HepG2 (cell line): ENCODE measurements around the gene CDC37L1. TPM values are rescaled to one million over a fixed set of nuclear protein-coding genes. Genes with fewer than 3 reads are reported as not detected.
A peak's percentile ranks its signal among the peaks of the same experiment; 100 is the strongest.

ENCODE experiments used
- GMEB1 ChIP-seq: sonication (generic); formaldehyde crosslinking; IDR thresholded peaks from 2 replicates; pipeline ENCODE4 v1.5.1; 2020; ENCODE audit warnings: missing genetic modification reagents, mild to moderate bottlenecking, borderline replicate concordance
- IKZF1 ChIP-seq: fragments of 450-650 bp; IDR thresholded peaks from 2 replicates; pipeline ENCODE4 v1.7.1; 2016
- SOX5 ChIP-seq: IDR thresholded peaks from 2 replicates; pipeline ENCODE4 v1.6.1; 2016; ENCODE audit warnings: borderline replicate concordance
- XRCC5 ChIP-seq: fragments of 200-400 bp; formaldehyde crosslinking; optimal IDR thresholded peaks from 2 replicates; pipeline ENCODE3; 2017; ENCODE audit warnings: mild to moderate bottlenecking, low read length
- ZFP62 ChIP-seq: sonication (generic); formaldehyde crosslinking; IDR thresholded peaks from 2 replicates; pipeline ENCODE4 v1.4.0; 2020; ENCODE audit warnings: missing genetic modification reagents
- ZNF362 ChIP-seq: sonication (generic); formaldehyde crosslinking; IDR thresholded peaks from 2 replicates; pipeline ENCODE4 v1.4.0; 2020; ENCODE audit warnings: missing genetic modification reagents, mild to moderate bottlenecking, borderline replicate concordance
- ZNF382 ChIP-seq: sonication (generic); formaldehyde crosslinking; IDR thresholded peaks from 2 replicates; pipeline ENCODE4 v1.5.0; 2020; ENCODE audit warnings: missing genetic modification reagents, mild to moderate bottlenecking, borderline replicate concordance
- ZNF407 ChIP-seq: sonication (generic); formaldehyde crosslinking; IDR thresholded peaks from one replicate; pipeline ENCODE4 v1.5.1; 2020; ENCODE audit warnings: mild to moderate bottlenecking, missing genetic modification reagents; ENCODE audit errors: not compliant biosample characterization
- ZNF549 ChIP-seq: sonication (generic); formaldehyde crosslinking; IDR thresholded peaks from 2 replicates; pipeline ENCODE4 v1.5.0; 2020; ENCODE audit warnings: missing genetic modification reagents
- ZNF572 ChIP-seq: sonication (generic); formaldehyde crosslinking; IDR thresholded peaks from 2 replicates; pipeline ENCODE4 v1.5.1; 2020; ENCODE audit warnings: mild to moderate bottlenecking, missing genetic modification reagents
- ZNF609 ChIP-seq: sonication (generic); formaldehyde crosslinking; IDR thresholded peaks from 2 replicates; pipeline ENCODE4 v1.4.0; 2020; ENCODE audit warnings: mild to moderate bottlenecking, missing genetic modification reagents, borderline replicate concordance
- ZSCAN21 ChIP-seq: sonication (generic); formaldehyde crosslinking; IDR thresholded peaks from 2 replicates; pipeline ENCODE4 v1.8.0; 2022; ENCODE audit warnings: mild to moderate bottlenecking, missing genetic modification reagents, moderate library complexity, borderline replicate concordance
- polyA plus RNA-seq, 8 experiments: library from polyadenylated mRNA; depleted of rRNA in 3 of 8; stranded (reverse) in 7 of 8; unstranded in 1 of 8; fragments of >200 nt; fragmentation: Illumina TruSeq in 4 of 8; extraction: Trizol in 4 of 8; gene quantifications; 2 replicates each; pipeline versions ENCODE4 v1.2.1 to v1.2.3, GENCODE V29; 2011 to 2016; ENCODE audit warnings: low read depth in 4 of 8, missing spikeins in 1 of 8, mixed read lengths in 1 of 8; ENCODE audit not compliant: insufficient read depth in 1 of 8
- total RNA-seq, 5 experiments: library from RNA; depleted of rRNA; stranded (reverse); fragments of >200 nt; fragmentation: Illumina TruSeq; extraction: Trizol; gene quantifications; 2 replicates each; pipeline ENCODE4 v1.2.3, GENCODE V29; 2016; ENCODE audit warnings: low read depth in 1 of 5

The CDC37L1 gene
- total and polyA plus RNA-seq, 2 of the 13 experiments (the other 11 are each of a cell fraction or from before 2014, with no cell fraction given) = 5.5 to 17.0 TPM

- TF ChIP-seq XRCC5 (no peak), ZNF362 (CRISPR knock-in tag) (0 out of 2 replicates have a peak, but pooled peaks have one; percentile 13), SOX5 (0 out of 2 replicates have a peak, but pooled peaks have one; percentile 5), IKZF1 (no peak), ZFP62 (CRISPR knock-in tag) (no peak), ZNF572 (no peak), ZNF407 (no peak), ZNF382 (CRISPR knock-in tag) (no peak), ZNF549 (CRISPR knock-in tag) (no peak), ZSCAN21 (peak; percentile 42; the same call in 1 of the 2 replicates), ZNF609 (CRISPR knock-in tag) (no peak), GMEB1 (CRISPR knock-in tag) (peak; percentile 50; the same call in 1 of the 2 replicates)
Observed at GRCh38 chr9:4666042-4666699, 13.2 kb upstream of the CDC37L1 start, which contains the start of gene SPATA6L (continued).
